Fibroblast of skin of back (primary cell): ENCODE data around the gene TNIK.

Experiments
- DNase-seq: peaks from one replicate; pipeline ENCODE4 v3.0.0-alpha.2; 2013

The TNIK gene

DNA sequence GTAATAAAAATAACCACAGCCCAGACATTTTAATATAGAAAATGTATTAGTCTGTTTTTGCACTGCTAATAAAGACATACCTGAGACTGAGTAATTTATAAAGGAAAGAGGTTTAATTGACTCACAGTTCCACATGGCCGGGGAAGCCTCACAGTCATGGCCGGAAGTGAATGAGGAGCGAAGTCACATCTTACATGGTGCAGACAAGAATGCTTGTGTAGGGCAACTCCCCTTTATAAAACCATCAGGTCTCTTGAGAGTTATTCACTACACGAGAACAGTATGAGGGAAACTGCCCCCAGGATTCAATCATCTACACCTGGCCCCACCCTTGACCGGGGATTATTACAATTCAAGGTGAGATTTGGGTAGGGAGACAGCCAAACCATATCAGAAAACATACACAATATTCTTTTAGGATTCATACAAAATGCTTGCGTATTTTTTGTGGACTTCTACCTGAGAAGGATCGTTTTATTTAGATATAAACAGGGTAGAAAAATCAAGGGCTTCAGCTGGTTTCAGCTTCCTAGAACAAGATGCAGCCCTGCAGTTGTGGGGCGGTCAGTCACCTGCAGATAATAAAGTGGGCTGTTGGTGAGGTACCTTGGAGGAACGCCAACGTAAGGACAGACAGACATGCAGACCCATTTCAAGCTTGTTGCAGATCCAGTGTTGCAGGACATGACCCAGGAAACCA, 101.9 kb downstream of the TNIK start:
- peak; percentile 37 for DNase-seq

DNA sequence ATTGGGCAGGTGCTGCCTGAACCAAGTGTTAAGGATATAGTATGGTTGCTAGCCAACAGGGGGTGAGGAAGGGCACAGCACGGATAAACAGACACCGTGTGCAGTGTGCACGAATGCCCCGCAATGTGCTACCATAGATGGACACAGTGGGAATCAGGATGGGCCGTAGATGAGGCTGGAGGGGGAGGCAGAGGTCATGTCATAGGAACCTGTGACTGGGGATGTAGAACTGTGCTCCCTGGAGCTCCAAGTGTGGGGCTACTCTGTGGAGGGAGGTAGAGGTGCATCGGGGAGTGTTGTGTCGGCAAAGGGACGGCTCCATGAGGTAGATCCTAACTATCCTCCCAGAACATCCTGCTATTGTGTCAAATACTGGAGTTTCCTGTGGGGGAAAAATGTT, 102.5 kb downstream of the TNIK start:
- DNase-seq = no peak

DNA sequence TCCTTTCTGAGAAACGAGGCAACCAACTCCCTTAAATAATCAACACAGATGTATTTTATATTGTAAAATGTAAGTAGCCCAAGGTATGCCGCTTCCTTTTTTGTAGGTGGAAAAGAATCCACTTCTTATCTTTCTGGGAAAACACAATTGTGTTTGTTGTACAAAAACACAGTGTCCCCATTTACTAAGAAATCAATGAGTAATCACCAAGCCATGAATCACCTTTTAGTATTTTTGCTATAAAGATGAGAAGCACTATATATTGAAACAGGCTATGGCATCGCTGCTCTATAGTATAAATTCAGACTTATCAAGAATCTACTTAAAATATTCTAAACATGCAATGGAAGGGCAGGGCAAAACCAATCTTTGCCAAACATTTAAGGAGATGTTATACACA, 104.0 kb downstream of the TNIK start:
- no peak for DNase-seq

DNA sequence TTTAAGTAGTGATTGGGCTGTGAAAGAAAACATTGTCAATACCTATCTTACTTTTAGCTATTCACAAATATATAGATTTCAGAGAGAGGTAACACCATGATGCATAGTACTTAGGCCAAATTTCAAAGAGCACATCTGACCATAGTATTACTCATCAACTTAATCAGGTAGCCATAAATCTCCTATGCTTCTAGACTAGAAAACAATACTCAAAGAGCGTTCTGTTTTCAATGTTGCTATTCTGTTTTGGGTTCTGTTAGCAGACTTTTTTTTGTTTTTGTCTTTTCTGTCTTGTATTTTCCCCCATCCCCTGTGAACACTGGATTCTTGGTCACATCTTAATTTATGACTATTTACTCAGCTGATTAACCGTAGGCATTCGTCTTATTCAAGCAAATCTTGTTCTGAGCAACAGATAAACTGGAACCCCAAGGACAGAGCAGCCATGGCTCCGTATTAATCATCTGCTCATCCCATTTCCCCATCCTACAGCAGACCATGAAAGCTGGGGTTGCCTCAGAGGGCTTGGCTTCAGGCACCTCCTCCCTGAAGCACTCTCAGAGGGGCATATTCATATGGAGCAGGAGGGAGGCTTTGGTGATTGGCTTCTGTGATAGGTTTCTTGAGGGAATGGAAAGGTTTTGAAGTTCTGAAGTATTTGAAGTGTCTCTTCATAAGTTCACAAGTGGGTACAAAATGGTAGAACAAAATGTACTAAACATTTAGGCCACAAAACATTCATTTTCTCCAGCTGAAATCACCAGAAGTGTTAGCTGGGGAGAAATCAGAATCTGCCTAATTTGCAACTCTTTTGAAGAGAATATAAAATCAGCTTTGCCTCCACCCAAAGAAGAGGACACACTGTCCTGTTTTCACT, 105.3 kb downstream of the TNIK start:
- DNase-seq = no peak

DNA sequence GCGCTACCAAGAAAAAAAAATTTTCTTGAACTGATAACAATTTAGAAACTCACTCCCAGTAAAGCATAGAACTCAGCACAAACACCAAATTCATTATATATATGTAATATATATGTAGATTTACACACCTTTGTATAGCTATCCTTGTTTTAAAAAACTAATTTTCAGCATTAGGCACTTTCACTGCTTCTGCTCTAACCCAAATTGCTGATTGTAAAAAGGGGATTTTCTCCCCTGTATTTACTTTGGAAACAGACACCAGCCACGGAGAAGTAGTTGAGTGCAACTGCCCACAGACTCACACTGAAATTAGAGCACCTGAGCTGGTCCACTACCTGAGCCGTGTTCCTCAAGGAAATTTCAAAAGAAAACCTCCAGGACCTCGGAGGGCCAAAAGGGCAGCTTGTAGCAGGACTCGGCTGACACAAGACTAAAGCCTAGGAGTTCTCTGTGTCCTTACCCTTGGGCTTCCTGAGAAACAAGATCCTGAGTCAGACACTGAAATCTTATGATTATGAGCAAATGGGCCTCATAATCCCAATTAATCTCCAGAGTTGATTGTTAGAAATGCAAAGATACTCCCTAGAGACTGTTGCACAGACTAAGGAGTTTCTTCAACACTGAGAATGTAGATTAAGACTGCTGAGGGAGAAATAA, 106.0 kb downstream of the TNIK start:
- DNase-seq = no peak

DNA sequence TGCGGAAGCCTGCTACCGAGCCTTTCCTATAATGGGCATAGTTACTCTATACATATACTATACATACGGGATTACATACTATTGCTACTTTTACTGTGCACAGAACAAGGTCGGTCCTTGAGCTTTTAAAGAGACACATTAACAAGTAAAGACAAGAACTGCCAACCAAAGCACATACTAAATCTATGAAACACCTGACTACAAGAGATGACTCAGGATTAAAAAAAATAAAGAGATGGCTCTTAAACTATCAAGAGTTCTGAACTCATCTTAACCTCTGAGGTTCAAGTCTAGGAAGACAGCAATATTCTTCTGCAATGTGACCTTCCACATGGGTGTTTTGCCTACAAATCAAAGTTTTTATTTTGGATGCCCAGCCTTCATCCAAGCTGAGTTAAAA, 106.8 kb downstream of the TNIK start:
- no peak for DNase-seq

DNA sequence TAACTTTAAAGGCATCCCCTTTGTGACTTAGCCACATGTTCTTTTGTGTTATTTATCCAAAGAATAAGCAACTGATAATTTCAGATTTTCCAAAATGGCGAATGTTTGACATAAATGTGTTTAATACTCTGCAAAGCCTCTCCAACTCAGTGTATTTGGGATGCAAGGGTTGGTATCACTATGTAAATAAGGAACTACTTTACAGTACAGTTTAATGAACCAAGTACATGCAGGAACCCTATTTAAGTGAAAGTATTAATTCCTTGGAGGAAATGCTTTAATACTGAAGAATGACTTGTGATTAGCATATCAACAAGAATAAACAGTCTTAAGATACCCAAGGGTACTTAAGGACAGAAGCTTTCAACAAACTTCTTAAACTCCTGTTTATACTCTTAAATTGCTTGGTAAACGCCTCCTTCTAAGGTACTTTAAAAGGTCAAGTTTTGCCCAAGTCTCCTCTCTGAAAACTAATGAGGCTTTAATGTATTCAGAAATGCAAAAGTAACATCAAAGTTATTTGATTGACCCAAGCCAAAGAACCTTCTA, 107.7 kb downstream of the TNIK start:
- DNase-seq = no peak

DNA sequence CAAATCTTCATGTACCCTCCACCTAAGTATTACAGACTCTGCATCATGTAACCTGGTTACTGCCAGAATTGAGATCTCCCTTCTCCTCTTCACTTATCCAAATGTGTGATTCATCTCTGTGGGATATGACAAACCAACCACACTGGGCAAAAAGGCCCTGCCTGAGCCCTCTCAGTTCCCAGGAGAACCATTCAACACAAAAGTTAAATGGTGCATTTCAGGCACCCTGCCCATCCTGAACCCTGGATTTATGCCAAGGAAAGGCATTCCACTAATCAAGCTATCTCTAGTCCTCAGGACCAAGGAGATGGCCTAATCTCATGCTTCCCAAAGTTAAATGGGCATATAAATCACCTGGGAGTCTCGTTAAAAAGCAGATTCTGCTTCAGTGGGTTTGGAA, 108.5 kb downstream of the TNIK start:
- peak; percentile 93 for DNase-seq

DNA sequence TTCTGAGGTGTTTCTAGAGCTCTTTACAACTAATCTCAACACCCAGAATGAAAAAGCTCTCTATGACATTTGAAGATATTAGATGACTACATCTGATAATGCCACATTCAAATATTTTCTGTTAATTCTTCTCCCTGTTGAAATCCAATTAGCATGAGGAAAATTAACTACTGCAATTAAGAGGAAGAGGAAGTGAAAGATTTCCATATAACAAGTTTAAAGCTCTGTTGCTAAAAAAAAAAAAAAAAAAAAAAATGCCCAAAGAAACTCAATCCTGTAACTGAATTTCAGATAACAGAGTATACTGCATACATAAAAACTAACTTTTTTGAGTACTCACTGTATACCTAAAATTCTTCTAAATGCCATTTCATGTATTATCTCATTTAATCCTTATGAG, 109.8 kb downstream of the TNIK start:
- no peak for DNase-seq

DNA sequence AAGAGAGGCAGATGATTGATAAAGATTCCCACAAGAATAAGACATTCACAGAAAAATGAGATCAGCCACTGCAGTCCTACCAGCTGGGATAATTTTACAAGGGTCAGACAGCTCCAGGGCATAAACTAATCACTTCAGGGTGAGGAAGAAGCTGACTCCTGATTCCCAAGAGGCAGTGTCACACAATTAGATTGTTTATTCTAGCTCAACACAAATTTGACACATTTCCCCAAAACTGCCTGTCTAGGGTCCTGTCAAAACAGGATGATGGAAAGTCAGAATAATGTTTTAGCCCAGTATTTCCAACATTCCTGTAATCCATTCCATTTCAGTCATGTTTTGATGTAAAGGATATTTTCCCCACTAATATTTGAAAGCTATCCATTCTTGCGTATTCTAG, 110.8 kb downstream of the TNIK start:
- peak; percentile 50 for DNase-seq

DNA sequence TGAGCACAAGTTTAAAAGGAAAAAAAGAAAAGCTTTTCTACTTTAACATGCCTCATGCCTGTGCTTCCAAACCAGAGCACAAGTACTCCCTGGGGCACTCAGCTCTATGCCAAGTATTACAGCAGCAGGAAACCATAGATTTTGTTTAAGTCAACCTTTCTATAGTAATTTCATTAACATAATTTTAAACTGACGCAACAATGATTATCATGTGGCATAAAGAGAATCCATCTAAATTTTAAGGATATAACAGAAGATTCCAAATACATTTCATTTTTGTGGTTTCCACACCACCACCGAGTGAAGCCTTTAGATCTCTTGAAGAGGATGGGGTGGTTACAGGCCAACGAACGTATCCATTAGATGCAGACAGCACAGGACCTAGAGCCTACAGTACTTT, 112.1 kb downstream of the TNIK start:
- DNase-seq = peak; percentile 82

DNA sequence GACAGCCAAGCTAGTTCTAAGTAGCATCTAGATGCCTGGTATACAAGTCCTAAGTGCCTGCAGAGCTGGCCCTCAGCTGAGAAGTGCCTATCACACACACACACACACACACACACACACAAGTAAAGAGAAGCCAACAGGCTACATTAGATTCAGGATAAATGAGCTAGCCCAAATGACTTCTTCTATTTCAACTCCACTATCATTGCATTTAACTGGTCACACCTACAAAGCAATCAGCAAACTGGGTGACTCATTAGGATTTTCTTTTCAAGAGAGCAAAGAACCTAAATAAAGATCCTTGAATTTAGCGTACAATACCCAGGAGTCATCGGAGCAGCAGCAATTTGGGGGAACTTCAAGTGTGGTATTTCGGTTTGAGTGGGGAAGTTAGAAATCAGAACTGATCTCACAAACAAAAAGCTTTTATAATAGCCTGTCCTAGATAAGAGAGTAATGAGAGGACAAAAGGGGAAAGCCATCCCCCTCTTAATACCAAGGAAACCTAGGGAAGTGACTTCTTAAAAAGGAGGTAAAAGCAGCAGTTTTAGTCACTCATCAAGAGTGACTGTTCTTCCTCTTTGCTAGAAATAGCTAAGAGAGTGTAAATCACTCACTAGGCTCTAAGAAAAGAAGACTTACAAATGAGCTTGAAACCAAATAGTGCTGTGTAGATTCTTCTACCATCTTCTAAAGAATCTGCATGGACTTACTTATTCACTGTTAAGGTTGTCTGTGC, 112.7 kb downstream of the TNIK start:
- DNase-seq = peak; percentile 13

DNA sequence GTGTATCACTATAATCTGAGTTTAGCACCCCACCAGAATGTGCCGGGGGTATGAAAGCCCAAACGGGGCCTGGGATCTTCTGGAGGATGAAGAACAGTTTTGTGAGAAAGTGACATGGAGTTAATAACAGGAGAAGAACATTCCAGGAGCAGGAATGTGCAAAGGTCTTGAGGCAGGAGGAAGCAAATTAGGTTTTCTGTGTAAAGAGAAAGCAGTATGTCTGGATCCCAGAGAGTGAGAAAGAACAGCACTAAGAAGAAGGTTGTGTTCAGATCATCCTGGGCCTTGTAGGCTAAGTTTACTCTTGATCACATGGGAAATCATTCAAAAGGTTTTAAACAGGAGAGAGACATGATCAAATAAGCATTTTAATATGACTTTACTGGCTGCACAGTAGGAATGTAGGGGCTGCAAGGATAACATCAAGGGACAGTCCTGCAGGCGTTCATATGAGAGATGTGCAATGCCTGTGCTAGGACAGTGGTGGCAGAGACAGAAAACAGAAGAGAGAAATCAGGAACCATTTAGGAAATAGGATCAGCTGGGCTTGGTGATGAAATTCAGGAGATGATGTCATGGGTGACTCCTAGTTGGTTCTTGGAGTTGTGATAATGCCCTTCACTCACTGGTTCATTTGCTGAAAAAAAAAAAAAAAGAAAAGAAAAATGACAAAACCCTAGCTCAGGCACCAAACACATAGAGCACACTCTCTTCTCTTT, 113.5 kb downstream of the TNIK start:
- DNase-seq = peak; percentile 28

DNA sequence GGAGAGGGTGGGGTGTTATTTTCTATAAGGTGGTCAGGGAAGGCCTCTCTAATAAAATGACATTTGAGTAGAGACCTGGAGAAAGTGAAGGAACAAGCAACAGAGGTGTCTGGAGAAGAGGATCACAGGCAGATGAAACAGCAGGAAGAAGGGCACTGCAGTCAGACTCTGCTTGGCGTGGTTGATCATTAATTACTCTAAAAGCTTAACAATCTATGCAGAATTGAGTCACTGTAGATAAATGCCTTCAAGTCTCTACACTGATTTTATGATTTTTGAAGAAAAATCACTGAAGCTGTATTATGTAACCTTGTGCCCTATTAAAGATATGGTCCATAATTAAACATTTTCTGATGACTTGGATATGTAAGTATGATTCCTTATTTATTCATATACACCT, 114.2 kb downstream of the TNIK start:
- no peak for DNase-seq

DNA sequence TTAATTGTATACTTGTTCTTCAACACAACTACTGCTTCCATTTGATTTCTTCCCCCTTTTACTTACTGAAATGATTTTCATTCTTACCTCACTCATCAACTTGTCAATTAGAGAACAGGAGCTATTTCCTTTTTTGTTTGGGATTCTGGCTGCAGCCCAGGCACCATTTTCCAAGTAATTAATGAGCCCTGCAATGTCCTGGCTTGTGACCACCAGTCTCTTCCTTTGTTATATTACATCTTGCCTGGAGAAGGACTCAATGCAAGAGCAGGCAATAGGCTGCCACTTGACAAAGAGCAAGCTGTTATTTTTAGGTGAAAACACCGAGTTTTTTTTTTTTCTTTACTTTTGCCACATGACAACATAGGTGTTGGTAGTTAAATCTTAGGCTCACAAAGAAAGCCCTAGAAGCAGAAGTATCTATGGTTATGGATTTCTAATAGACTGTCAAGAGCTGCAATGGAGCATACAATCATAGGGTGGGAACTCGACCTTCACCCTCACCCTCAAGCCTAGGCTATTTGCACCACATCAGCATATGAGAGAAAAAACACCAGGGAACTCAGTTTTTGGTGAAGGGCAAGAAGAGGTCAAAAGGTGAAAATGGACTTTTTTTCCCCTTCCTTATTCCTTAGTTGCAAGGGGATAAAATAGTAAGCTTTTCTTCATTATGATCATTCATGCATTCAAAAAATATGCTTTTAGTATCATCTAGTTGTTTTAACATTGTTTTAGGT, 114.9 kb downstream of the TNIK start:
- DNase-seq = no peak

DNA sequence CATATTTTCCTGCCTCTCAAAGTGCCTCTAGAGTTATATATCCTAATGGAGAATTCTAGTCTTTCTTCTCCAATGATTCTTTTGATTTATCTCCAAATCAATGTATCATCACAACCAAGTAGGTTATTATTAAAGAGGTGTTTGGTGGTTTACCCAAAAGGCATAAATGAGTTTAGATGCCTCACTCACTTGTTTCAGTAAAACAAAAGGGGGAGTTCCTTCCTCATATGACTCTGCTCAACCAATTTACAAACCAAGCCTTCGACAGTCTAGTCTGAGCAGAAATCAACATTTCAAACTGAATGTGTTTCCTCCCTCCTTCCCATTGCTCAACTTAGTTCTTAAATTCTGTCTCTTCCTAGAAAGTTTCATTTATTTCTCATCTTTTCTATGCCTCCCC, 116.5 kb downstream of the TNIK start:
- DNase-seq = no peak

DNA sequence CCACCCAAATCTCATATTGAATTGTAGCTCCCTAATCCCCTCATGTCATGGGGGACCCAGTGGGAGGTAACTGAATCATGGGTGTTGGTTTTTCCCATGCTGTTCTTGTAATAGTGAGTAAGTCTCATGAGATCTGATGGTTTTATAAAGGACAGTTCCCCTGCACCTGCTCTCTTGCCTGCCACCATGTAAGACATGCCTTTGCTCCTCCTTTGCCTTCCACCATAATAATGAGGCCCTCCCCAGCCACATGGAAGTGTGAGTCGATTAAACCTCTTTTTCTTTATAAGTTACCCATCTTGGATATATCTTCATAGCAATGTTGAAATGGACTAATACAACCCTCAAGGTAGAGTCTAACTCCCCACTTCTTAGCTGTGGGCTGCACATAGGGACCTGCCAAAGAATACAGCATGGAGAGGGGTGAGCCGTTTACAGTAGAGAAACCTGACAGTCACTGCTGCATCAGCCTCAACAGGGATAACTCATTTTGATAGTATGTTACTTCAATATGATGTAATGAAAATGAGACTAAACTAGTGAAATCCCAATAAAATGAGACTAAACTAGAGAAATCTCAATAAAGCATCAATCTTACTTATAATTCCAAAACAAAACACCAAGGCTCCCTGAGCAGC, 117.3 kb downstream of the TNIK start:
- no peak for DNase-seq

DNA sequence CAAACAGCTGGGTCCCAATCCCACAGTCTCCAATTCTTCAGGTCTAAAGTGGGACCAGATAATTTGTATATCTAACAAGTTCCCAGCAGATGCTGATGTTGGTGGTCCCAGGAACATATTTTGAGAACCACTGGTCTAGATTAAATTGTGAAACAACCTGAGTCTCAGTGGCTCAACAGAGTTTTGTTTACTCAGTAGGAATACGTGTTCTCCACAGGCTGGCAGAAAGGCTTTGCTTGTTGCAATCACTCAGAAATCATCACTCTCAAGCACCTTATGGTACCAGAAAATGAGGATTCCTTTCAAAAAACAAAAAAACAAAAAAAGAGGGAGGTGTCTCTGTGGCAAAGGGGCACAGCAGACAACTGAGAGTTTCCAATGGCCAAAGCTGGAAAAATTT, 118.0 kb downstream of the TNIK start:
- DNase-seq = no peak

DNA sequence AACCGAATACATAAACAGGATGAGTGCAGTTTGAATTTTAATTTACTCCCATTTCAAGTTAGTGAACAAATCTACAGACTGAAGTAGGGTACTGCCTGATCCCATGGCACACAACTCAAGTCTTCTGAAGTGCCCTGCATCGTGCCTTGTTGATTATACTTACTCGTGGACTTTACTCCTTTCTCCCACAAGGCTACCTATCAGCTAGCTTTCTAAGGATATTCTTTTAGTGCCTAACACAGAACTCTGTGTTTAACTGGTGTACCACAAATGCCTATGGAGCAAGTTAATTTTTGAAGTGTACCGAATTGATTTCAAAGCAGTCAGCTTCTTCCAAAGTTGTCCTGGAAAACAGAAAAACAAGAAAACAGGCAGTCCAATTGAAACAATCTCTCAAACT, 119.8 kb downstream of the TNIK start:
- no peak for DNase-seq

DNA sequence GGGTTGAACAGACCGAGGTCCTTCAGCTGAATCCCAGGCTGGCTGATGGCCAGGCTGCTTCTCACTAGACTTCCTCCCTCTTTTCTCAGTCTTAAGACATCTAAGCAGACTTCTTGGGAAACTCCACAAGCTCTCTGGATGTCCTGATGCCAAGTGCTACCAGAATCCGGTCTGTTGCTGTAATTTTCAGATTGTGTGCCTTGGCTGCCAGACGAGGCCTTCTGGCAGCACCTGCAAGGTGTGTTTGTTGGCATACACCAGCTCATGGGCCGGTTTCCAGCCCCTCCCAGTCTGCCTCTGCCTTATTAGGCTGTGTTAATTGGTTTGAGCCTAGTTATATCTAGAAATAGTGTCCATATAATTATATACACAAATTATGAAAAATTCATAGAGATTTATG, 120.6 kb downstream of the TNIK start:
- DNase-seq = no peak

DNA sequence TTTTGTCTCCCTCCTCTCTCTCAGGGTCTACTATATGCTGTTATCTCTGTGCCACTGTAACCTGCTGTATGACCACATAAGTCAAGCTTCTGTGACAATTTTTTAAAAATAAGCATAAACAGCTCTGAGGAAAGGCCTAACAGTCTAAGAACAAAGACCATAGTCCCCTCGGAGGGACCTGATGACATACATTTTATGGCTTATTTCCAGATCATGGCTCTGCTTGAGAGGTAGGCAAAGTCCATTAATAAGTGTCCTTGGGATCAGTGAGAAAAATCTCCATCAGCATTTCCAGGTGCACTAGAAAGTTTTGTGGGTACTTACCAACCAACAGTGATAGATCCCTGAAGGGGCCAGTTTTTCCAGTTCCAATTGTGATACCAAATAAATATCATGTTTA, 123.8 kb downstream of the TNIK start:
- no peak for DNase-seq
